RWPE2 (cell line): ENCODE results near the gene BCL3.
"Not testable (repeated sequence)": the region's sequence is repeated elsewhere in the genome, so short reads cannot be mapped to it uniquely, and the experiment has no call there.

Experiments used
- ATAC-seq: fragments of 200-7000 bp; cut with Tn5 transposase; 3 replicates; pipeline ENCODE4 v1.9.1; 2021; ENCODE audit warnings: low read depth
- DNase-seq: peaks from one replicate; pipeline ENCODE4 v3.0.0-alpha.2; 2020; ENCODE audit warnings: low spot score
- H3K27ac ChIP-seq: fragments of 450-650 bp; 2 replicates; pipeline ENCODE4 v1.5.1; 2017; ENCODE audit warnings: mild to moderate bottlenecking; ENCODE audit not compliant: poor library complexity, severe bottlenecking
- H3K27me3 ChIP-seq: fragments of 250-450 bp; sonication (Bioruptor Pico); 2 replicates; pipeline ENCODE4 v1.5.1; 2021; ENCODE audit warnings: mild to moderate bottlenecking, moderate library complexity; ENCODE audit not compliant: insufficient read depth, poor library complexity, severe bottlenecking
- H3K36me3 ChIP-seq: fragments of 250-450 bp; sonication (Bioruptor Pico); 2 replicates; pipeline ENCODE4 v1.5.1; 2020; ENCODE audit warnings: low read depth, mild to moderate bottlenecking, moderate library complexity
- H3K4me1 ChIP-seq: fragments of 250-450 bp; sonication (Bioruptor Pico); 2 replicates; pipeline ENCODE4 v1.5.1; 2021; ENCODE audit warnings: mild to moderate bottlenecking, moderate library complexity; ENCODE audit not compliant: insufficient read depth, poor library complexity, severe bottlenecking
- H3K4me3 ChIP-seq: fragments of 250-450 bp; sonication (Bioruptor Pico); 2 replicates; pipeline ENCODE4 v1.5.1; 2021; ENCODE audit warnings: mild to moderate bottlenecking, moderate library complexity; ENCODE audit not compliant: severe bottlenecking
- H3K9me3 ChIP-seq: fragments of 250-450 bp; sonication (Bioruptor Pico); 2 replicates; pipeline ENCODE4 v1.5.1; 2021; ENCODE audit warnings: mild to moderate bottlenecking, moderate library complexity; ENCODE audit not compliant: severe bottlenecking
- CTCF ChIP-seq: fragments of 450-650 bp; IDR thresholded peaks from one replicate; pipeline ENCODE4 v1.5.1; 2017; ENCODE audit warnings: mild to moderate bottlenecking, moderate library complexity; ENCODE audit not compliant: poor library complexity, severe bottlenecking

The BCL3 gene

GRCh38 chr19:44777715-44778347, 29.3 kb downstream of the BCL3 start, which contains the start of gene CBLC:
CBLC (plus strand) TSS chr19:44777890; CDS start chr19:44777932, 42 bp downstream.
- peak within 1 kb of the TSS; percentile 59 for H3K4me3 ChIP-seq
- peaks cover 11% of the 10 kb centered on the region for H3K36me3 ChIP-seq
- H3K27me3 ChIP-seq: no peaks in the 10 kb centered on the region
- ATAC-seq (peak; percentile 73), DNase-seq (peak; percentile 97)
- no peaks in the 10 kb centered on the region for H3K9me3 ChIP-seq
- H3K4me1 ChIP-seq: peaks cover 35% of the 10 kb centered on the region
- peak within 1 kb of the TSS; percentile 99 for H3K27ac ChIP-seq
- TF ChIP-seq CTCF: peak; percentile 24

- TF ChIP-seq CTCF: no peak
- no peak for ATAC-seq
- H3K4me3 ChIP-seq: no peak overlapping the region
Measured at GRCh38 chr19:44779150-44779549, 30.6 kb downstream of the BCL3 start.

GRCh38 chr19:44781694-44782093, 33.2 kb downstream of the BCL3 start:
- DNase-seq, H3K27me3 ChIP-seq, ATAC-seq: not testable (repeated sequence)

More at GRCh38 chr19:44779150-44779549, 30.6 kb downstream of the BCL3 start:
- no peak for DNase-seq
- Histone ChIP-seq H3K4me1 (peaks cover 26% of the 10 kb centered on the region), H3K27me3 (no peaks in the 10 kb centered on the region), H3K36me3 (peaks cover 22% of the 10 kb centered on the region), H3K27ac (peak overlapping the region; percentile 33), H3K9me3 (no peaks in the 10 kb centered on the region)

GRCh38 chr19:44782729-44783128, 34.2 kb downstream of the BCL3 start:
- no peaks in the 10 kb centered on the region for H3K9me3 ChIP-seq
- DNase-seq (no peak), ATAC-seq (no peak)
- H3K4me1 ChIP-seq: no peaks in the 10 kb centered on the region
- H3K27ac ChIP-seq: peak overlapping the region; percentile 10
- H3K27me3 ChIP-seq: no peaks in the 10 kb centered on the region
- no peak overlapping the region for H3K4me3 ChIP-seq
- no peak for TF ChIP-seq CTCF
- H3K36me3 ChIP-seq: peaks cover 58% of the 10 kb centered on the region

More at GRCh38 chr19:44781694-44782093, 33.2 kb downstream of the BCL3 start:
- not testable (repeated sequence) for H3K4me1 ChIP-seq, H3K4me3 ChIP-seq, H3K9me3 ChIP-seq, H3K27ac ChIP-seq
- peaks cover 47% of the 10 kb centered on the region for H3K36me3 ChIP-seq

DNA sequence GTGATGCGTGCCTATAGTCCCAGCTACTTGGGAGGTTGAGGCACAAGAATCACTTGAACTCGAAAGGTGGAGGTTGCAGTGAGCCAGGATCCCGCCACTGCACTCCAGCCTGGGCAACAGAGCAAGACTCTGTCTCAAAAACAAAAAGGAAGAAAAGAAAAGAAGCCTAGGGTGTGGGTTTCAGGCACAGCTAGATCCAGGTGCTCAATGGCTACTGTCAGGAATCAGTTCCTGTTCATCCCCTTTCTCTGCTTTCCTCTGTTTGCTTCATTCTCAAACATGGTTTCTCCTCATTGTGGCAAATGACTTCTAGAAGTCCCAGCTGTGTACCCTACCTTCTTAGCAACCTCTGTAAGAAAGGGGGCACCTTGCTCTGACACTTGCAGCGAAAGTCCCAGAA, 35.0 kb downstream of the BCL3 start:
- no peak for TF ChIP-seq CTCF
- Histone ChIP-seq H3K36me3 (peaks cover 66% of the 10 kb centered on the region), H3K27ac (no peak overlapping the region), H3K27me3 (no peaks in the 10 kb centered on the region), H3K9me3 (no peaks in the 10 kb centered on the region), H3K4me1 (no peaks in the 10 kb centered on the region), H3K4me3 (no peak overlapping the region)
- no peak for ATAC-seq
- DNase-seq: no peak
